ENCODE measurements around the gene ZAP70. TPM values are rescaled to one million over a fixed set of nuclear protein-coding genes. Genes with fewer than 3 reads are reported as not detected.

ZAP70 gene
- total and polyA plus RNA-seq, 8 donors: 1.4 to 8.3 (median 2.2) TPM

- intact Hi-C loops (cut with DNase I): no loop called here
- H3K4me3 ChIP-seq: no peak overlapping the region
- TF ChIP-seq, protein P1, sequence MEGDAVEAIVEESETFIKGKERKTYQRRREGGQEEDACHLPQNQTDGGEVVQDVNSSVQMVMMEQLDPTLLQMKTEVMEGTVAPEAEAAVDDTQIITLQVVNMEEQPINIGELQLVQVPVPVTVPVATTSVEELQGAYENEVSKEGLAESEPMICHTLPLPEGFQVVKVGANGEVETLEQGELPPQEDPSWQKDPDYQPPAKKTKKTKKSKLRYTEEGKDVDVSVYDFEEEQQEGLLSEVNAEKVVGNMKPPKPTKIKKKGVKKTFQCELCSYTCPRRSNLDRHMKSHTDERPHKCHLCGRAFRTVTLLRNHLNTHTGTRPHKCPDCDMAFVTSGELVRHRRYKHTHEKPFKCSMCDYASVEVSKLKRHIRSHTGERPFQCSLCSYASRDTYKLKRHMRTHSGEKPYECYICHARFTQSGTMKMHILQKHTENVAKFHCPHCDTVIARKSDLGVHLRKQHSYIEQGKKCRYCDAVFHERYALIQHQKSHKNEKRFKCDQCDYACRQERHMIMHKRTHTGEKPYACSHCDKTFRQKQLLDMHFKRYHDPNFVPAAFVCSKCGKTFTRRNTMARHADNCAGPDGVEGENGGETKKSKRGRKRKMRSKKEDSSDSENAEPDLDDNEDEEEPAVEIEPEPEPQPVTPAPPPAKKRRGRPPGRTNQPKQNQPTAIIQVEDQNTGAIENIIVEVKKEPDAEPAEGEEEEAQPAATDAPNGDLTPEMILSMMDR (IDR thresholded peaks at IDR 0.05): no peak
- no peaks in the 10 kb centered on the region for H3K4me1 ChIP-seq
- ATAC-seq (no peak), DNase-seq (no peak)
- no peaks in the 10 kb centered on the region for H3K36me3 ChIP-seq
- no peaks in the 10 kb centered on the region for H3K9me3 ChIP-seq
- no peak overlapping the region for H3K27ac ChIP-seq
- no peaks in the 10 kb centered on the region for H3K27me3 ChIP-seq
Observed at GRCh38 chr2:97698530-97698929, 14.8 kb upstream of the ZAP70 start.

DNA sequence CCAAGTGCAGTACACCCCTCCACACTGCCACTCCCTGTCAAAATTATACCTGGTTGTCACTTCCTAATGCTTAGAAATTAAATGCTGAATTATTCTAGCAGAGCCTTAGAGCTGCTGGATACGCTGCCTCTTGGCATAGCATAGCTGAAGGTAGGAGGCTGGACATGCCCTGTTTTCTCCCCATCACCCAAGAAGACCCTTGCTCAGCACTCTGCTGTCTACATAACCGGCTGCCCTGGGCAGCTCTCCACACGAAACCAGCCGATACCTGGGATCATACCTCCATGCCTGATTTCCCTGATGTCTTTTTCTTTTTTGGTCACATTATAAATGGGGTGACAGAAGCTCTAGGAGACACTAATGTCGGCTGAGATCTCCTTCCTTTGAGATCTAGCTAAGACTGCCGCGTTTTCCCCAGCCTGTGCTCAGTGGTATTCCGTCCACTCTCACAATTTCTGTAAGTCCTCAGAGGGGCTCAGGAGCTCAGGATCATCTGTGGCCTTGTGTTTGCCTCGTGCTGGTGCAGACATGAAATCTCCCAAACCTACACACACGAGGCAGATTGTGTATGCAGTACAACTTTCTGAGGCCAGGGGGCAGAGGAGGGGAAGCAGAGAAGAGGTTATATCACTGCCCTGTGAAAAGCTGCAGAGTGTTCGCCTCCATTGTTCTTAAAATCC lies 13.5 kb upstream of the ZAP70 start:
- Histone ChIP-seq H3K9me3 (no peaks in the 10 kb centered on the region), H3K4me1 (no peaks in the 10 kb centered on the region), H3K4me3 (no peak overlapping the region), H3K36me3 (no peaks in the 10 kb centered on the region), H3K27ac (no peak overlapping the region), H3K27me3 (no peaks in the 10 kb centered on the region)
- TF ChIP-seq, protein P1 (IDR thresholded peaks at IDR 0.05): peak; percentile 48 to 51
- peak; percentile 86 for ATAC-seq
- DNase-seq: peak in 2 of 4 donors; percentile 20 to 55
- intact Hi-C loops (cut with DNase I): no loop called here

DNA sequence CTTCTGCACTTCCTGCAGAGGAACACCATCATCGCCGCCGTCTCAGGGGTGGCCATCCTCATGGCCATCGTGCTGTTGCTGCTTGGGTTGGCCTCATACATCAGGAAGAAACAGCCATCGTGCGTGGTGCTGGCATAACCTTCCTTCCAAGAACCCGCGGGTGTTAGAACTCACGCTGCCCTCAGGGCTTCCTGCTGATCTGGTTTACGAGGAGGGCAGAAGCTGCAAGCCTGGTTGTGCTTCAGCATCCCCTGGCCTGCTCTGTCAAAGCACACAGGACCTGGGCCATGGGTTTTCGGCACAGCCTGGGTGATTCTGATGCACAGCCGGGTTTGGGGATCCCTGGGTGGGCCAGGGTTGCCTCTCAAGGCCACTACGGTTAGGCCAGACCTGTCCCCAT lies 12.2 kb upstream of the ZAP70 start:
- Histone ChIP-seq H3K27me3 (no peaks in the 10 kb centered on the region), H3K27ac (no peak overlapping the region), H3K9me3 (no peaks in the 10 kb centered on the region), H3K4me3 (no peak overlapping the region), H3K36me3 (no peaks in the 10 kb centered on the region), H3K4me1 (no peaks in the 10 kb centered on the region)
- TF ChIP-seq, protein P1 (IDR thresholded peaks at IDR 0.05): no peak
- intact Hi-C loops (cut with DNase I): no loop called here
- no peak for ATAC-seq
- no peak for DNase-seq

GRCh38 chr2:97701851-97702465 lies 11.4 kb upstream of the ZAP70 start:
- H3K27ac ChIP-seq: no peak overlapping the region
- ATAC-seq: no peak
- no peaks in the 10 kb centered on the region for H3K4me1 ChIP-seq
- intact Hi-C loops (cut with DNase I): no loop called here
- H3K27me3 ChIP-seq: no peaks in the 10 kb centered on the region
- TF ChIP-seq, protein P1 (IDR thresholded peaks at IDR 0.05): no peak
- no peaks in the 10 kb centered on the region for H3K36me3 ChIP-seq
- no peak overlapping the region for H3K4me3 ChIP-seq
- no peak for DNase-seq
- H3K9me3 ChIP-seq: no peaks in the 10 kb centered on the region

DNA sequence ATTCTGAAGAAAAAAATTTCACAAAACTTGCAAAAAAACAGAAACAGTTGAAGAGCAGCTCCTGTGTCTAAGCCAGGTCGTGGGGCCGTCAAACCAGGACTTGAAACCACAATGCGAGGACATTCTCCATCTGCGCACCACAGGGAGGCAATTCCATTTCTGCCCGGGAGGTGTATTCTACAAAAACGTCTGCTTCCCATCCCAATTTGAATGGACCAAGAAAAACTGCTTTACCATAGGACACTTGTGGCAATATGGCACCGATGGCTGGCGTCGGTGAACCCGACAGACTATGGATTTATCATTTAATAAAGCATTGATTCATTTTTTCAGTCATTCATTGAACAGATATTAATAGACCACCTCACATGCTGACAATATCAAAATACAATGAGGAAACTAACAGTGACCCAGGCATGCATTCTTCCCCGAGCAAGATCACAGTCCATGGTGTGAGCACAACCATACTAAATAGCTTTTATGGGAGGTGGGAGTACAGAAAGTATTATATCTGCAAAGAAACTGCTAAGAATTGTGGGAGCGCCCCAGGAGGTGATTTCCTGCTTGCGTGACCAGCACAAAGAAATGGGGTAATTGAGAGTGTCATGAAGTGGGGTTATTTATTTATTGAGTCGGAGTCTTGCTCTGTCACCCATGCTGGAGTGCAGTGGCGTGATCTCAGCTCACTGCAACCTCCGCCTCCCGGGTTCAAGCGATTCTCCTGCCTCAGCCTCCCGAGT lies 10.5 kb upstream of the ZAP70 start:
- DNase-seq (no peak), ATAC-seq (no peak)
- intact Hi-C loops (cut with DNase I): no loop called here
- no peaks in the 10 kb centered on the region for H3K4me1 ChIP-seq
- TF ChIP-seq, protein P1 (IDR thresholded peaks at IDR 0.05): no peak
- peaks cover 0 to 6% of the 10 kb centered on the region in 2 donors for H3K27me3 ChIP-seq
- no peaks in the 10 kb centered on the region for H3K9me3 ChIP-seq
- no peaks in the 10 kb centered on the region for H3K36me3 ChIP-seq
- no peak overlapping the region for H3K27ac ChIP-seq
- H3K4me3 ChIP-seq: no peak overlapping the region
